SIG-M5 treated with dmso at 0.1 percent for 504 hours (cell line): ENCODE results near the gene SDSL.

Experiments used
- DNase-seq: peaks from one replicate; lab custom pipeline; 2025; ENCODE audit not compliant: unreplicated experiment; lab: John Stamatoyannopoulos, UW

SDSL gene

GRCh38 chr12:113396200-113396599 lies 26.0 kb upstream of the SDSL start:
- DNase-seq: no peak

DNA sequence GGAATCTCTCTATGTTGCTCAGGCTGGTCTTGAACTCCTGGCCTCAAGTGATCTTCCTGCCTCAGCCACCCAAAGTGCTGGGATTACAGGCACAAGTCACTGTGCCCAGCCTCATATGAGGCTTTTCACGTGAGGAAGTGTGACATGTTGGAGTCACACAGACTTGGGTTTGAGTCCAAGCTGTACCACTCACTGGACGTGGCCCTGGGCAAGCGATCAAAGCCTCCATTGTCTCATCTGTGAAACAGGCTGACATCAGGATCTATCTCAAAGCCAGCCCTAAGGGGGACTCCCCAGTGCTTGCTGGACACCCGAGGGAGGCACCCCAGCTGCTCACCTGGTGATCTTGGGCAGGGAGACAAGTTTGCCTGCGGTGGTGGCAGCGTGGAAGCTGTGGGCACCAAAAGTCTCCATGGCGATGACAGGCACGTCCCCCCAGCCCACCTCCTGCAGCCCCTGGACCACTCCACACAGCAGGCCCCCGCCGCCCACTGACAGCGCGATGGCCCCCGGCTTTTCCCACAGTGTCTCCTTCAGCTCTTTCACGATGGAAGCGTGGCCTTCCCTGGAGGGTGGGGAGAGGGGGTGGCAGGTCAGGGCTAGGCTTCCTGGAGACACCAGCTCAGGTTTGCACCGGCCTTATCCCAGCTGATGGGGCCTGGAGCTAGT lies 25.2 kb upstream of the SDSL start:
- no peak for DNase-seq

GRCh38 chr12:113397497-113398197 lies 24.5 kb upstream of the SDSL start:
- no peak for DNase-seq

GRCh38 chr12:113398346-113399290 lies 23.6 kb upstream of the SDSL start:
- no peak for DNase-seq

DNA sequence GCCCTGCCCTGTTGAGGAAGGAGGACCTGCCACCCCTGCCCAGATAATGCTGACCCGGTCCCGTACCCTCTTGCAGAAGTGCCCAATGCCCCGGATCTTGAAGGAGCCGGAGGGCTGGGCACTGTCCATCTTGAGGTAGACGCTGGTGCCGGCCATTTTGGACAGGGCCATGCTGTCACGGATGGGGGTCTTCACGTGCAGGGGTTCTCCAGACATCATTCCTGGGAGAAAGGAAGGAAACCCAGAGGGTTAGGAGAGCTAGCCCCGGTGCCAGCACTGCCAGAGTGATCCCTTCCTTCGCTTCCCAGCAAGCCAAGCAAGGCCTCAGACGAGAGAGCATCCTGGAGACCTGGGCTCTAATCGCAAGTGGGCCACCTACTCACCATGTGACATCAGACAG lies 22.7 kb upstream of the SDSL start:
- DNase-seq: no peak

DNA sequence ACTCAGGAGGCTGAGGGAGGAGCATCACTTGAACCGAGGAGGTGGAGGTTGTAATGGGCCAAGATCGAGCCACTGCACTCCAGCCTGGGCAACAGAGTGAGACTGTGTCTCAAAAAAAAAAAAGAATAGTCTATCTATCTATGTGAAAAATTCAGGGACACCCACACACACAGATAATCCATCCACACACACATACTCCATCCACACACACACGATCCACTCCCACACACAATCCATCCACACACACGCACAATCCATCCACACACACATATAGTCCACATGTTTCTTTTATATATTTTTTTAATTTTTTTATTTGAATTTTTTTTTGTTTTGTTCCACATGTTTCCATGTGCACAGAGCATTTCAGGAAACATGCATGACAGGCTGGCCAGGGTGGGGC lies 21.8 kb upstream of the SDSL start:
- DNase-seq: no peak

DNA sequence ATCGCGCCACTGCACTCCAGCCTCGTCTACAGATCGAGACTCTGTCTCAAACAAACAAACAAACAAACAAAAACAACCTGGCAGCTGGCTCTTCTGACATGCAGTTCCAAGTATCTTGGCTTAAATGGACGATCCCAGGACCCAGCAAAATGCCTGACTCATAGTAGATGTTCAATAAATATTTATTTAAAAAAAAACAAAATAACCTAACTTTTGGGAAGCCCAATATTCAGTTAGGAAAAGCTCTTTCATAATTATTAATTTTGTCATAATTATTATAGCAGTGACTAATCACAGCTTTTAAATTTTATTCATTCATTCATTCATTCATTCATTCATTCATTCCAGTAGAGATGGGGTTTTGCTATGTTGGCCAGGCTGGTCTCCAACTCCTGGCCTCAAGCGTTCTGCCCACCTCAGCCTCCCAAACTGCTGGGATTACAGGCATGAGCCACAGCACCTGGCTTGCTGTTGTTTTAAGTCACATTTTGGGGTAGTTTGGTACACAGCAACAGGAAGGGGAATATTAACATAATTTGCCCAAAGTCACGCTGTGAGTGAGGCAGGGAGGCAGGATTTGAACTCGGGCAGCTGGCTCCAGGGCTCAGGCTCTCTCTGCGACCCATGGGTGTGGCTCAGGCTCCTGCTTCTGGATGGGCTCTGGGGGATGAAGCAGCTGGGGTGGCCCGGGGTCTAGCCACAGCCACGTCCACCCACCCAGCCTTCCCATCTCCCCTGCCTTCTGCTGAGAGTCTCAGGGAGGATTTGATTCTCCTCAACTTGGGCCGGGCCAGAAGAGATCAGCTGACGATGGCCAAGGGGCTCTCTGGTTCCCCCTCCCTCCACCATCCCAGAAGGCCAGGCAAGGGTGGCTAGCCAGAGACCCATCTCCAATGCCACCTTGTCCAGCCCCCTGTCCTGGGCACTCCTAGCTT lies 20.8 kb upstream of the SDSL start:
- DNase-seq: no peak

GRCh38 chr12:113402586-113403260 lies 19.5 kb upstream of the SDSL start:
- no peak for DNase-seq

DNA sequence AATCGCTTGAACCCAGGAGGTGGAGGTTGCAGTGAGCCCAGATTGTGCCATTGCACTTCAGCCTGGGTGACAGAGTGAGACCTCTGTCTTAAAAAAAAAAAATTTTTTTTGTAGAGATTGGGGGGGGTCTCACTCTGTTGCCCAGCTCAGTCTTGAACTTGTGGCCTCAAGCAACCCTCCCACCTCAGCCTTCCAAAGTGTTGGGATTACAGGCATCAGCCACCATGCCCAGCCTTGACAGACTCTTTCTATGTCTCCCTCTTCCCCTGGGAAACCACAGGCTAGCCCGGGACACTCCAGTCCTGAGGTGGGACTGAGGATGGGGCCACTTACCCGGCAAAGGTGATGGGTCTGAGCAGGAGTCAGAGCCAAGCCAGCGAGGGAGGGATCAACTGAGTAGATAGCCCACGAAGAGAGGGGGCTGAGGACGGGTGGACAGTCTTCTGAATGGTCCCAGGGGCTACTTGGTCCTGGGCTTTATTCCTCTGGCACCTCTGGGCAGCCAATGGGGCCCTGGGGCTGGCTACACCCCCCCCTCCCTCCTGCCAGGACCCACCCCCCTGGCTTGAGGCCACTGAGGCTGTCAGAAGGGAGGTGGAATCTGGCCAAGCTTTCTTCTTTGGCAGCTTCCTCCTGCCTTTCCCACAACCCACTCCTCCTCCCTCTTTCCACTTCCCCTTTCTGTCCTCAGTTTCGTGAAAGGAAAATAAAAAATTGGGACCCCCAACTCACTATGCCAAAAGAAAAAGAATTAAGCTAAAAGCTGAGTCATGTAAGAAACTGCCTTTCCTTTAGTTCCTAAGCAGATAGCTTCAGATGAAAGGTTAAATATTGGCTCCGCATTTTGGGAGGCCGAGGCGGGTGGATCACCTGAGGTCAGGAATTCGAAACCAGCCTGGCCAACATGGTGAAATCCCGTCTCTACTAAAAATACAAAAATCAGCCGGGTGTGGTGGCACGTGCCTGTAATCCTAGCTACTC lies 18.5 kb upstream of the SDSL start, which contains the start of gene SDS:
Gene SDS (minus strand): TSS at position 453 of the 981 bp plus-strand sequence. CDS start 4,179 bp downstream, outside the sequence.
- peak; percentile 54 for DNase-seq

DNA sequence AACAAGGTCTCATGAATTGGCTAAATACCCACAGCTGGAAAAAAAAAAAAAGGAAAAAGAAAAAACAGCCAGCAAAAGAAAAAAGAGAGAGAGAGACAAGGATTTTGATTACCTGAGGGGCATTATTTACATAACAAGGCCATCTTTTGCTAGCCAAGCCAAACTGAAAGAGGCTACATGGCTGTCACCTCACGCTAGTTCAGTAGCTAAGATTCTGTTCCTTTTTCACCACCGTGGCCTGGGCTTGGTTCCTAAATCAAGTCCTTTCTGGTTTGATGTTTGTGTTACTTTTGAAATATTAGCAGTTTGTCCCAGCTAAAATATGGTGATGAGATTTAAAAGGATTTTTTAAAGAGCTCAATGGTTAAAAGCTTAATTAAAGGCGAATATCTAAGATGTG lies 16.5 kb upstream of the SDSL start:
- DNase-seq: peak; percentile 13

- DNase-seq: no peak
Measured at GRCh38 chr12:113407931-113408600, 14.1 kb upstream of the SDSL start.

GRCh38 chr12:113408756-113409298 lies 13.4 kb upstream of the SDSL start:
- DNase-seq: no peak

DNA sequence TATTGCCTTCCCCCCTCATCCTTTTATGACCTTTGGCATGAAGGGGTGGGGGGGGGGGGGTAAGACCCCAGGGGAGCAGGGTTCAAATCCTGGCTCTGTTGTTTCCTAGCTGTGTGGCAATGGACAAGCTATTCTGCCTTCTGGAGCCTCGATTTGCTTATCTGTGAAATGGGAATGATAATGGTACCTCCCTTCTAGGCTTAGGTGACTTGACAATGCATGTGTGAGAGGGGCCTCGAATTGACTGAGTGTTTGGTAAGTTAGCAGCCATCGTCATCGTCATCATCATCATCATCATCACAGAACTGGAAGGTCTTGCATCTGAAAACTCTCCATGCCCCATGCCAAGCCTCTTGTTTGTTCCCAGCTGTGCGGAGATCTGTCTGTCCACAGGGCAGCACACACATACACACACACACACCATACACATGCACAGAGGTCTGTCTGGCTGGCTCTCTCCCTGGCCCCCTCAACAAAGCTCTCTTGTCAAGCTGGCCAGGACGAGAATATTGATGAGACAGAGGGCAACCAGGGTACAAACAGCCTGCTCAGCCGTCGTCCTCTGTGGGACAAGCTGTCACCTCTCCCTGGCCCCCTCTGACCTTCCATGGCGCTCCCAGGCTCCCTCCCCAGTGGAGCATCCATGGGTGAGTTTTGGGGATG lies 12.6 kb upstream of the SDSL start:
- no peak for DNase-seq

- no peak for DNase-seq
Measured at GRCh38 chr12:113413488-113413939, 8.7 kb upstream of the SDSL start.

DNA sequence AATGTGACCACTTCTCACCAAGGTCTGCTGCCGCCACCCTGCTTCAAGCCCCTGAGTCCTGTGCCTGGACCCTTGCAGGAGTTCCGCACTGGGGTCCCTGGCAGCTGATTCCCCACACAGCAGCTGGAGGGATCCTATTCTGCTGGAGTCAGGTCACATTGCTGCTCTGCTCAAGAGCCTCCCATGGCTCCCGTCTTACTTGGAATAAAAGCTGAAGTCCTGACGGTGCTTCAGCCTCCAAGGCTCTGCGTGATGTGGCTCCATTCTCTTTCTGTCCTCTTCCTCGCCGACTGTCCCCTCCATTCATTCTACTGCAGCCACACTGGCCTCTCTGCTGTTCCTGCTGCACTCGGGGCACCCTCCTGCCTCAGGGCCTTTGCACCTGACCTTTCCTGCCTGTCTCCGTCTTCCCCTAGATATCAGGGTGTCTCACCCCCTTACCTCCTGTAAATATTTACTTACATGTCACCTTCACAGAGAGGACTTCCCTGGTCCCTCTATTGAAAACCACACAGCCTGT lies 7.6 kb upstream of the SDSL start:
- no peak for DNase-seq

- peak; percentile 47 for DNase-seq
Measured at GRCh38 chr12:113416091-113416754, 6.0 kb upstream of the SDSL start.
